K562 (cell line): ENCODE data around the gene PIK3CA. TPM values are rescaled to one million over a fixed set of nuclear protein-coding genes. Genes with fewer than 3 reads are reported as not detected.

Source experiments
- ASH1L ChIP-seq: fragments of 450-650 bp; IDR thresholded peaks from 2 replicates; pipeline ENCODE4 v1.6.1; 2018; ENCODE audit warnings: borderline replicate concordance, mild to moderate bottlenecking, low read depth; ENCODE audit not compliant: partially characterized antibody
- ATF6 ChIP-seq: sonication (generic); formaldehyde crosslinking; IDR thresholded peaks from 2 replicates; pipeline ENCODE4 v1.4.0; 2020; ENCODE audit warnings: mild to moderate bottlenecking, missing genetic modification reagents
- CEBPZ ChIP-seq: fragments of 150-350 bp; IDR thresholded peaks from 2 replicates; pipeline ENCODE4 v1.6.1; 2014; ENCODE audit warnings: low read depth, mild to moderate bottlenecking, low read length, borderline replicate concordance
- EZH2 ChIP-seq: IDR thresholded peaks from 2 replicates; pipeline ENCODE4 v1.6.1; 2012; ENCODE audit warnings: low read depth, mild to moderate bottlenecking, inconsistent platforms, low read length, borderline replicate concordance
- GTF2F1 ChIP-seq: IDR thresholded peaks from 2 replicates; pipeline ENCODE4 v1.6.1; 2011; ENCODE audit warnings: low read depth, low read length, improper control_type of control experiment
- HMG20A ChIP-seq: fragments of 450-650 bp; formaldehyde crosslinking; conservative IDR thresholded peaks from 2 replicates; pipeline ENCODE4 v1.4.0; 2020; ENCODE audit warnings: mild to moderate bottlenecking, mixed read lengths
- HNRNPH1 ChIP-seq: fragments of 200-400 bp; formaldehyde crosslinking; optimal IDR thresholded peaks from 2 replicates; pipeline ENCODE3; 2017; ENCODE audit warnings: low read depth, mild to moderate bottlenecking, low read length, moderate library complexity
- IRF2 ChIP-seq: sonication (generic); formaldehyde crosslinking; IDR thresholded peaks from 2 replicates; pipeline ENCODE4 v1.8.1; 2022; ENCODE audit warnings: mild to moderate bottlenecking, missing genetic modification reagents
- MTA1 ChIP-seq: fragments of 450-650 bp; IDR thresholded peaks from 2 replicates; pipeline ENCODE4 v1.6.1; 2017; ENCODE audit warnings: borderline replicate concordance
- PCBP2 ChIP-seq: fragments of 200-400 bp; formaldehyde crosslinking; IDR thresholded peaks from 2 replicates; pipeline ENCODE4 v1.6.1; 2018; ENCODE audit warnings: low read length, low read depth, mild to moderate bottlenecking, moderate library complexity; ENCODE audit not compliant: poor library complexity, severe bottlenecking
- RUNX1 ChIP-seq: sonication (generic); IDR thresholded peaks from 2 replicates; pipeline ENCODE4 v1.6.1; 2016; ENCODE audit warnings: antibody characterized with exemption, low read depth
- SIRT6 ChIP-seq: IDR thresholded peaks from one replicate; pipeline ENCODE4 v1.6.1; 2012; ENCODE audit warnings: low read depth, mild to moderate bottlenecking, control low read depth, inconsistent platforms, low read length, moderate library complexity
- ZBED1 ChIP-seq: IDR thresholded peaks from 2 replicates; pipeline ENCODE4 v1.6.1; 2014
- ZC3H11A ChIP-seq: IDR thresholded peaks from 2 replicates; pipeline ENCODE4 v1.6.1; 2012; ENCODE audit warnings: low read depth, low read length, improper control_type of control experiment
- ZFX ChIP-seq: sonication (generic); formaldehyde crosslinking; IDR thresholded peaks from 2 replicates; pipeline ENCODE4 v1.8.0; 2022; ENCODE audit warnings: mild to moderate bottlenecking, missing genetic modification reagents, moderate library complexity
- ZNF146 ChIP-seq: IDR thresholded peaks from one replicate; pipeline ENCODE4 v1.6.1; 2018; ENCODE audit warnings: missing compliant biosample characterization; ENCODE audit not compliant: unreplicated experiment
- ZNF398 ChIP-seq: fragments of 250-450 bp; sonication (Bioruptor Pico); IDR thresholded peaks from 2 replicates; pipeline ENCODE4 v1.8.0; 2021; ENCODE audit warnings: moderate library complexity, mild to moderate bottlenecking, inconsistent platforms
- ZNF785 ChIP-seq: fragments of 250-450 bp; sonication (Bioruptor Pico); IDR thresholded peaks from 2 replicates; pipeline ENCODE4 v1.4.0; 2020; ENCODE audit warnings: mild to moderate bottlenecking
- polyA plus RNA-seq, 8 experiments: library from polyadenylated mRNA; depleted of rRNA in 4 of 8; stranded (reverse) in 5 of 8; unstranded in 3 of 8; fragments of >200 nt; fragmentation: Nextera tagmentation in 2 of 8; fragmentation: Illumina TruSeq in 1 of 8; extraction: Ambion mirVana in 2 of 8; extraction: Trizol in 1 of 8; gene quantifications; 2 replicates each; pipeline versions ENCODE4 v1.2.1 to v1.2.3, GENCODE V29; 2011 to 2014; ENCODE audit warnings: inconsistent platforms in 1 of 8, missing spikeins in 1 of 8
- total RNA-seq, 7 experiments: library from RNA; depleted of rRNA in 6 of 7; stranded (reverse); fragments of >200 nt in 6 of 7; fragmentation: Illumina TruSeq in 2 of 7; extraction: Trizol in 2 of 7; gene quantifications; 2 replicates each; pipeline versions ENCODE4 v1.2.1 to v1.2.3, GENCODE V29; 2011 to 2021; ENCODE audit warnings: low replicate concordance in 1 of 7
- TF ChIP-seq, protein P1 (sequence below): fragments of 450-650 bp; IDR thresholded peaks from 2 replicates; pipeline ENCODE4 v1.6.1; 2017; ENCODE audit warnings: mild to moderate bottlenecking, moderate library complexity
- TF ChIP-seq, protein P2 (sequence below): sonication (generic); formaldehyde crosslinking; IDR thresholded peaks from 2 replicates; pipeline ENCODE4 v1.9.0; 2022; ENCODE audit warnings: mild to moderate bottlenecking, missing genetic modification reagents

The PIK3CA gene
- total and polyA plus RNA-seq, 9 of the 15 experiments (the other 6 are each of a cell fraction or from before 2014, with no cell fraction given), result 3.8 to 19.4 (median 10.8) TPM

DNA sequence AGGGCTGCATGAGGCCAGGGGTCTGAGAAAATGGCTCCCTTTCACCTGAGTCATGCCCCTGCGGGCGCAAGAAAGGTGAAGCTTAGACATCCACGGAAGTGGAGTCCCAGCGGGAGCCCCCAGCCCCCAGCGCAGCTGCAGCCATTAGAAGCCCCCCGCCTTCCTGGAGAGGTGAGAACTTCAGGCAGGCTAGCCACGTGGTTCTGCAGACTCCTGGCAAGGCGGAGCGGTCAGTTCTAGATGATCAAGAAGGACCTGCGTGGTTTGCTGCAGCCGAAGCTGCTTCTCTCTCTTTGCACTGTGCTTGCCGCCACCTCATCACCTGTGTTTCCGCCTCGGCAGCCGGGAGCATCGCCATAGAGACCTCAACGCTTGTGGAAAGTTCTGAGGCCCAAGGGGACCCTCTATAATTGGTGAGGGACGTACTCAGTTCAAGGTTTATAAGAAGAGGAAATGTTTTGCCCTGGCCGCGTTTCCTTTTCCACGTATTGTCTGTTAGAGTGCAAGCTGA, 118.6 kb downstream of the PIK3CA start (continued):
- TF ChIP-seq CEBPZ, result no peak
- no peak for TF ChIP-seq IRF2 (CRISPR knock-in tag)
- no peak for TF ChIP-seq ZNF146
- TF ChIP-seq ZNF785, result no peak
- no peak for TF ChIP-seq ASH1L
- TF ChIP-seq HMG20A (CRISPR knock-in tag), result no peak
- TF ChIP-seq ATF6 (CRISPR knock-in tag), result no peak
- TF ChIP-seq GTF2F1, result no peak
- TF ChIP-seq, protein P1, sequence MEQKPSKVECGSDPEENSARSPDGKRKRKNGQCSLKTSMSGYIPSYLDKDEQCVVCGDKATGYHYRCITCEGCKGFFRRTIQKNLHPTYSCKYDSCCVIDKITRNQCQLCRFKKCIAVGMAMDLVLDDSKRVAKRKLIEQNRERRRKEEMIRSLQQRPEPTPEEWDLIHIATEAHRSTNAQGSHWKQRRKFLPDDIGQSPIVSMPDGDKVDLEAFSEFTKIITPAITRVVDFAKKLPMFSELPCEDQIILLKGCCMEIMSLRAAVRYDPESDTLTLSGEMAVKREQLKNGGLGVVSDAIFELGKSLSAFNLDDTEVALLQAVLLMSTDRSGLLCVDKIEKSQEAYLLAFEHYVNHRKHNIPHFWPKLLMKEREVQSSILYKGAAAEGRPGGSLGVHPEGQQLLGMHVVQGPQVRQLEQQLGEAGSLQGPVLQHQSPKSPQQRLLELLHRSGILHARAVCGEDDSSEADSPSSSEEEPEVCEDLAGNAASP, result no peak
- TF ChIP-seq RUNX1, result no peak
- no peak for TF ChIP-seq ZBED1
- TF ChIP-seq PCBP2, result no peak
- no peak for TF ChIP-seq SIRT6
- TF ChIP-seq ZNF398, result no peak
- no peak for TF ChIP-seq ZC3H11A
- TF ChIP-seq HNRNPH1, result no peak
- TF ChIP-seq, protein P2, sequence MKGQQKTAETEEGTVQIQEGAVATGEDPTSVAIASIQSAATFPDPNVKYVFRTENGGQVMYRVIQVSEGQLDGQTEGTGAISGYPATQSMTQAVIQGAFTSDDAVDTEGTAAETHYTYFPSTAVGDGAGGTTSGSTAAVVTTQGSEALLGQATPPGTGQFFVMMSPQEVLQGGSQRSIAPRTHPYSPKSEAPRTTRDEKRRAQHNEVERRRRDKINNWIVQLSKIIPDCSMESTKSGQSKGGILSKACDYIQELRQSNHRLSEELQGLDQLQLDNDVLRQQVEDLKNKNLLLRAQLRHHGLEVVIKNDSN (CRISPR knock-in tag), result no peak; the same call in 1 of the 2 replicates
- no peak for TF ChIP-seq EZH2
- no peak for TF ChIP-seq MTA1
- TF ChIP-seq ZFX (CRISPR knock-in tag), result no peak
